Measurements from ENCODE around the gene CDKN2B-AS1. TPM values are rescaled to one million over a fixed set of nuclear protein-coding genes. Genes with fewer than 3 reads are reported as not detected.

CDKN2B-AS1 gene
- total RNA-seq, 2 donors from 2014 or later, result not detected

DNA sequence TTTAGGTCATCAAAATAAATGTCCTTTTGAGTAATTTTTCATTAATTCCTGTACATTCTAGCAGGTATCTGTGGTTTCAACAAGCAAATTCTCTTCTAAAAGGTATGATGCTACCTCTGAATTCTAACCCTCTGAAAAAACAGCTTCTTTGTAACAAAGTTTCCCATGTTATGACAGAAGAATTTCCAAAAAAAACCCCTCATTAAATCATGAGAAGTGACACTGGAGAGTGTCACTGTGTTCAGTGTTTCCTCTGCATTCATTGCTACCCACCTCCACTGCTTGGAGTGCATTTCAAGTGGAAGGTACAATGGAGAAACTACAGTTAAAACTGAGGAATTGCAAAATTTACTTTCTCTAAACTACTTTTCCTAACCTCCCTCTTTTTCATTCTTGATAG, 10.5 kb upstream of the CDKN2B-AS1 start:
- H3K36me3 ChIP-seq, result no peaks in the 10 kb centered on the region
- peaks cover 0 to 13% of the 10 kb centered on the region in 2 donors for H3K27me3 ChIP-seq

DNA sequence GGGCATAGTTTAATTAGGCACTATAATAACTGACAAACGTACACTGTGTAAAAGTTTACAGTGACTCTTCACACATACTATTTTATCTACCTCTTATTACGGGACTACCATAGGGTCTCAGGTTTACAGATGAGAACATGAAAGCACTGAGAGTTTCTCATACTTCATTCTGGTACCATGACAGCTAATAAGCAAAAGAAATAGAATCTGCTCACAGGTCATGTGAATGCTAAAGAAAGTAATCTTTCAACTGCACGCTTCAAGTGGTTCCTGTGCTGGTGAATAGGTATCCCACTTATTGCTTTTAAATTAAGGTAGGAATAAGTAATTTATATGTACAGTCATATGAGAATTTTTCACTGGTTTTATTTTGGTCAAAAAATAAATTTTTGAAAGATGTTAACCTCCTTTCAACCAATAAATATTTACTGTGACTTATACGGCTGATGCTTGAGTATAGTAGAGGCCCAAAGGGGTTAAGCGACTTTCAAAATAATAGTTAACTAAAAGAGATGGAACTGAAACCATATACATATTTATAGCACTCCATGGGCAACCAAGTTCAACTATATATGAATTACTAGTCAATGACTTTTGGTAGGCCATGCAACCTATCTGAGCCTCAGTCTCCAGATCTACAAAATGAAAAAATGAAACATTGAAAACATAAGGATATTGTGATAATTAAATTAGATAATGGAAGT, 8.5 kb upstream of the CDKN2B-AS1 start:
- Histone ChIP-seq H3K27ac (no peak overlapping the region), H3K4me1 (no peaks in the 10 kb centered on the region), H3K9me3 (no peaks in the 10 kb centered on the region), H3K4me3 (no peak overlapping the region), H3K36me3 (no peaks in the 10 kb centered on the region), H3K27me3 (peaks cover 0 to 25% of the 10 kb centered on the region in 2 donors)
- DNase-seq (ENCODE audit: low spot score), result no peak
- TF ChIP-seq, protein P1, sequence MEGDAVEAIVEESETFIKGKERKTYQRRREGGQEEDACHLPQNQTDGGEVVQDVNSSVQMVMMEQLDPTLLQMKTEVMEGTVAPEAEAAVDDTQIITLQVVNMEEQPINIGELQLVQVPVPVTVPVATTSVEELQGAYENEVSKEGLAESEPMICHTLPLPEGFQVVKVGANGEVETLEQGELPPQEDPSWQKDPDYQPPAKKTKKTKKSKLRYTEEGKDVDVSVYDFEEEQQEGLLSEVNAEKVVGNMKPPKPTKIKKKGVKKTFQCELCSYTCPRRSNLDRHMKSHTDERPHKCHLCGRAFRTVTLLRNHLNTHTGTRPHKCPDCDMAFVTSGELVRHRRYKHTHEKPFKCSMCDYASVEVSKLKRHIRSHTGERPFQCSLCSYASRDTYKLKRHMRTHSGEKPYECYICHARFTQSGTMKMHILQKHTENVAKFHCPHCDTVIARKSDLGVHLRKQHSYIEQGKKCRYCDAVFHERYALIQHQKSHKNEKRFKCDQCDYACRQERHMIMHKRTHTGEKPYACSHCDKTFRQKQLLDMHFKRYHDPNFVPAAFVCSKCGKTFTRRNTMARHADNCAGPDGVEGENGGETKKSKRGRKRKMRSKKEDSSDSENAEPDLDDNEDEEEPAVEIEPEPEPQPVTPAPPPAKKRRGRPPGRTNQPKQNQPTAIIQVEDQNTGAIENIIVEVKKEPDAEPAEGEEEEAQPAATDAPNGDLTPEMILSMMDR (IDR thresholded peaks at IDR 0.05), result no peak

More for the DNA sequence above, 10.5 kb upstream of the CDKN2B-AS1 start:
- DNase-seq (ENCODE audit: low spot score), result no peak
- TF ChIP-seq, protein P1 (IDR thresholded peaks at IDR 0.05), result no peak
- Histone ChIP-seq H3K9me3 (no peaks in the 10 kb centered on the region), H3K4me3 (no peak overlapping the region), H3K27ac (no peak overlapping the region), H3K4me1 (no peaks in the 10 kb centered on the region)

DNA sequence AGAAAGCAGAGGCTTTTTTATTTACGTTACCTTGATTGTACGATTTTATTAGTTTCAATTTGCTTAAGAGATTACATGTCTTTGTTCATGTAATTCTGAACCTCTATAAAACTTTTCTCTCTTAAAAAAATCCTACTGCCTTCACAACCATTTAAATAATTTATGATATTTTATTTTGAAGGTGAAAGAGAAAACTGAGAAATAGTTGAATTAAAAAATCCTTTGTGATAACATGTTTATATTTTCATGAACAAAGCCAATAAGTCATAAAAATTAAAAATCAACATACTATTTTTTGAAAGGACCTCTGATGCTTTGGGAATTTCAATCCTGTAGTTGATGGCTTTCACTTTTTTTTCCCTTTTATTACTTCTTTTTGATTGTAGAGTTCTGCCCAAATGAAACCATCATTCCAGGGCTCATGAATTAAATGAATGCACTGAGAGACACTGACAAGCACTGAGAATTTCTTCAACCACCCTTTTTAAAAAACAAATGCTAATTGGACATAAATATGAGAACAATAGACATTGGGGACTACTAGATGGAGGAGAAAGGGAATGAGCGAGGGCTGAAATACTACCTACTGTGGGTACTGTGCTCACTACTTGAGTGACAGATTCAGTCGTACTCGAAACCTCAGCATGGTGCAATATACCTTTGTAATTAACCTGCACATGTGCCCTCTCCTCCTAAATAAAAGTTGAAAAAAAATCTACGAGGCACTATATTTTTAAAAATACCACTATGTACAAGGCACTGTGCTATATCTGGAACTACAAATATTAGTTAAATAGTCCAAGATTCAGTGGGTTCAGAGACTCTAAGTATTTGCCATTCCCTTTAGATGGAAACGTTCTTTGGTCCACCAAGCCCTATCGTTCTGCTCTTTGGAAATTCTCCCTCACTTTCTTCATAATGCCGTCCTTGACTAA, 6.3 kb upstream of the CDKN2B-AS1 start:
- H3K27me3 ChIP-seq, result peaks cover 0 to 39% of the 10 kb centered on the region in 2 donors
- no peak overlapping the region for H3K4me3 ChIP-seq
- H3K4me1 ChIP-seq, result no peaks in the 10 kb centered on the region
- TF ChIP-seq, protein P1 (IDR thresholded peaks at IDR 0.05), result no peak
- no peak for DNase-seq (ENCODE audit: low spot score)
- H3K27ac ChIP-seq, result no peak overlapping the region
- H3K9me3 ChIP-seq, result no peaks in the 10 kb centered on the region
- no peaks in the 10 kb centered on the region for H3K36me3 ChIP-seq

DNA sequence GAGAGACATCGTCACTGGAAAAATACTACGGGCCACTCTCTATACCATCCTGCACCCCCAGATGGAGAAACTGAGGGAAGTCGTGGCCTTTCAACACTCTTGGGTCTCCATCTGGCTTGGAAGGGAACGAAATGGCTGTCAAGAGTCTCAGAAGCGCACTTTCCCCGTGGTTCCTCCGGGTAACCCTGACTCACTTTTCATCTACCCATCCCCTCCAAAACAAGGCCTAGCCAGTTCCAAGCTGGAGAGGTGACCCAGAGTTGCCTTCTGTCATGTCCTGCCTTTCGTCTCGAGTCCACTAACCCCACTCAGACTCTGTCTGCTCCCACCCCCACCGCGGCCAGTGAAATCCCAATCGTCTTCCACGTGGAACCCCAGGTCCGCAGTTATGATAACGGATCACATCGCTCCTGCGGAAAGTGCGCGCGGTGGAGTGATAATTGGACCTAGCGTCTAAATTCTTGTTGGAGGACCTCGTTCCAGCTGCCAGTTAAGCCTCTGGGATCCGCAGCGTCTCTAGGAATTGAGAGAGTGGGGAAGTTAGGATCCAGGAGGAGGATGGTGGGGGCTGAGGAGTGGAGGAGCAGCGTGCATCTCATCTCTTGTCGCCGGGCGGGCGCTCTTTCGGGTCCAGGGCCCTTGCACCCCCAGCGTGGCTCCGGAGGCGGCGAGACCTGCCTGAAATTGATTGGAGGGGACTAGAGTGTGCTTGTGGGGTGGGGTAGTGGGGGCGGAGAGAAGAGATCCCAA, 5.0 kb upstream of the CDKN2B-AS1 start:
- no peaks in the 10 kb centered on the region for H3K36me3 ChIP-seq
- TF ChIP-seq, protein P1 (IDR thresholded peaks at IDR 0.05), result no peak
- H3K4me1 ChIP-seq, result peaks cover 0 to 7% of the 10 kb centered on the region in 2 donors
- no peak overlapping the region for H3K4me3 ChIP-seq
- H3K27me3 ChIP-seq, result peaks cover 0 to 39% of the 10 kb centered on the region in 2 donors
- H3K9me3 ChIP-seq, result no peaks in the 10 kb centered on the region
- no peak overlapping the region for H3K27ac ChIP-seq
- no peak for DNase-seq (ENCODE audit: low spot score)

DNA sequence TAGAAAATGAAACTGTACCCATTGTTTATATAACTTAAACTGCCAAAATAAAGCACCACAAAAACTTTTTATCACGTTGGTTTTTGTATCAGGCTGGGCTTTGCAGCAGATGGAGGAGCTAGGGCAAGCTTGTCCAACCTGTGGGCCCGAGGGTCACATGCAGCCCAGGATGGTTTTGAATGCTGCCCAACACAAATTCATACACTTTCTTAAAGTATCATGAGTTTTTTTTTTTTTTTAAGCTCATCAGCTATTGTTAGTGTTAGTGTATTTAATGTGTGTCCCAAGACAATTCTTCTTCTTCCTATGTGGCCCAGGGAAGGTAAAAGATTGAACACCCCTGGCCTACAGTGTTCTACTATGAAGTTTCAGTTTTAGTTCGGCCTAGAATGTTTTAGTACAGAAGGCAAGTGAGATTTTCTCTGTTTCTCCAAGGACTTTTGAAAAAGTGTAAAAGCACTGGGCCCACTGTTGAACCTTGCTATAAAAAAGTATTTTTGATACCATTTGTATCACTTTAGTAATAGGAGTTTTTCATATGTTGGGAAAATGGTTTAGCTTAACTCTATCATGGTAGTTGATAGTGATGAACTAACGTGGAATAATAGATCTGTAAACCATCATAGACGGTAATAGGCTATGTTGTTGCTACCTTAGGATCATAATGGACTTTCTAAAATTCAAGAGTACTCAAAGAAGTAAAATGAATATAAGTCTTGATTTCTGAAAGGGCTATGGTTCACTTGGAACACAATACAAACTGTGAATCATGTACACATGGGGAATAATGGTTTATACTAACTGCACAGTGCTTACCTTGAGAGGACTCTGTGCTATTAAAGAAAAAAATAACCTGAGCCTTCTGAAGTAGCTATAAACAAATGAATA, 3.3 kb upstream of the CDKN2B-AS1 start:
- TF ChIP-seq, protein P1 (IDR thresholded peaks at IDR 0.05), result no peak
- Histone ChIP-seq H3K36me3 (no peaks in the 10 kb centered on the region), H3K27me3 (peaks cover 0 to 34% of the 10 kb centered on the region in 2 donors), H3K4me1 (peaks cover 0 to 18% of the 10 kb centered on the region in 2 donors), H3K27ac (no peak overlapping the region), H3K9me3 (no peaks in the 10 kb centered on the region), H3K4me3 (no peak overlapping the region)
- DNase-seq (ENCODE audit: low spot score), result no peak

Data from right atrium auricular region (tissue), 2 donors.